B cell (primary cell): Measurements from ENCODE around the gene ATP8A2. TPM values are rescaled to one million over a fixed set of nuclear protein-coding genes. Genes with fewer than 3 reads are reported as not detected.

Experiments
- ATAC-seq: fragments of 200-7000 bp; cut with Tn5 transposase; one replicate; pipeline ENCODE4 v1.10.0; 2021; ENCODE audit warnings: low read depth, mild to moderate bottlenecking, moderate number of reproducible peaks, moderate library complexity
- CTCF ChIA-PET: fragments of 350-600 bp; sonication (Branson Sonifier 250); formaldehyde crosslinking; loops from one replicate; lab custom pipeline; 2021; ENCODE audit warnings: antibody characterized with exemption, inconsistent platforms; lab: Charles Lee
- POLR2A ChIA-PET: fragments of 350-600 bp; sonication (Branson Sonifier 250); formaldehyde crosslinking; loops from one replicate; lab custom pipeline; 2021; ENCODE audit warnings: antibody characterized with exemption; lab: Charles Lee
- DNase-seq: peaks from one replicate; pipeline ENCODE4 v3.0.0; 2013
- H2AFZ ChIP-seq: 2 replicates; pipeline ENCODE4 v1.6.1; 2012; ENCODE audit warnings: mild to moderate bottlenecking, low read depth, low read length; ENCODE audit not compliant: insufficient read depth, poor library complexity, severe bottlenecking
- H3K27ac ChIP-seq, 2 donors: 1 replicate in 1 of 2; 2 replicates in 1 of 2; pipeline ENCODE4 v1.5.1; 2012 to 2013; ENCODE audit warnings: low read length in 2 of 2, mild to moderate bottlenecking in 2 of 2, moderate library complexity in 1 of 2
- H3K27me3 ChIP-seq, 4 experiments: fragments of 200-600 bp in 1 of 4; sonication (generic) in 1 of 4; replicated peaks in 1 of 4; 1 replicate in 2 of 4; 2 replicates in 2 of 4; pipeline versions ENCODE4 v1.6.1 to v1.7.0; 2013 to 2016; ENCODE audit warnings: low read length in 3 of 4, mild to moderate bottlenecking in 2 of 4, mixed read lengths in 1 of 4, moderate library complexity in 1 of 4; ENCODE audit not compliant: insufficient read depth in 4 of 4, control insufficient read depth in 3 of 4; ENCODE audit errors: control extremely low read depth in 1 of 4
- H3K36me3 ChIP-seq, 2 experiments: replicated peaks in 1 of 2; 1 replicate in 1 of 2; 2 replicates in 1 of 2; pipeline versions ENCODE4 v1.6.1 to v1.7.1; 2013; ENCODE audit warnings: low read length in 1 of 2; ENCODE audit not compliant: insufficient read depth in 2 of 2, control insufficient read depth in 1 of 2; ENCODE audit errors: control extremely low read depth in 1 of 2, extremely low read depth in 1 of 2
- H3K4me1 ChIP-seq, 2 donors: fragments of 200-600 bp in 1 of 2; sonication (generic) in 1 of 2; 1 replicate in 1 of 2; 2 replicates in 1 of 2; pipeline versions ENCODE4 v1.5.1 to v1.6.1; 2013 to 2017; ENCODE audit warnings: low read length in 2 of 2; ENCODE audit not compliant: control insufficient read depth in 2 of 2, insufficient read depth in 2 of 2
- H3K4me2 ChIP-seq: replicated peaks from 2 replicates; pipeline ENCODE3; 2012; ENCODE audit warnings: mild to moderate bottlenecking, low read depth, low read length; ENCODE audit not compliant: poor library complexity, severe bottlenecking
- H3K4me3 ChIP-seq, 5 experiments: fragments of 200-600 bp in 1 of 5; sonication (generic) in 1 of 5; 1 replicate in 3 of 5; 2 replicates in 2 of 5; pipeline versions ENCODE4 v1.5.1 to v1.7.0; 2011 to 2016; ENCODE audit warnings: low read length in 4 of 5, mild to moderate bottlenecking in 4 of 5, low read depth in 2 of 5, control low read depth in 1 of 5, moderate library complexity in 1 of 5; ENCODE audit not compliant: insufficient read depth in 1 of 5; ENCODE audit errors: control extremely low read depth in 1 of 5, extremely low read depth in 1 of 5
- H3K79me2 ChIP-seq: fragments of 200-600 bp; sonication (generic); one replicate; pipeline ENCODE4 v1.6.0; 2016; ENCODE audit warnings: low read length; ENCODE audit not compliant: control insufficient read depth, insufficient read depth
- H3K9ac ChIP-seq: fragments of 200-600 bp; sonication (generic); 2 replicates; pipeline ENCODE4 v1.6.1; 2017; ENCODE audit warnings: mild to moderate bottlenecking, low read length, moderate library complexity
- H3K9me3 ChIP-seq, 3 donors: one replicate each; pipeline versions ENCODE4 v1.6.1 to v1.7.1; 2013; ENCODE audit warnings: low read length in 2 of 3; ENCODE audit not compliant: control insufficient read depth in 2 of 3, insufficient read depth in 1 of 3; ENCODE audit errors: control extremely low read depth in 1 of 3
- H4K20me1 ChIP-seq: 2 replicates; pipeline ENCODE4 v1.6.0; 2012; ENCODE audit warnings: mild to moderate bottlenecking, low read length; ENCODE audit not compliant: insufficient read depth, control insufficient read depth, poor library complexity, severe bottlenecking
- H3K27ac Mint-ChIP-seq: one replicate; pipeline ENCODE4 v1.8.0; 2021; ENCODE audit warnings: mixed read lengths
- H3K27me3 Mint-ChIP-seq: one replicate; pipeline ENCODE4 v1.8.0; 2021; ENCODE audit warnings: mixed read lengths
- H3K4me1 Mint-ChIP-seq: one replicate; pipeline ENCODE4 v1.8.0; 2021; ENCODE audit warnings: mixed read lengths
- H3K4me3 Mint-ChIP-seq: one replicate; pipeline ENCODE4 v1.8.0; 2021; ENCODE audit warnings: mixed read lengths
- H3K9me3 Mint-ChIP-seq: one replicate; pipeline ENCODE4 v1.8.0; 2022; ENCODE audit warnings: mixed read lengths; ENCODE audit not compliant: insufficient read depth
- EZH2 ChIP-seq: IDR thresholded peaks from 2 replicates; pipeline ENCODE4 v1.6.1; 2012; ENCODE audit warnings: borderline replicate concordance, low read depth, mild to moderate bottlenecking, moderate library complexity, low read length; ENCODE audit not compliant: insufficient read depth, poor library complexity, severe bottlenecking
- WGBS: methylation state at CpG from one replicate; pipeline ENCODE4 v1.1.5; 2013; ENCODE audit warnings: missing lambda C conversion rate; ENCODE audit not compliant: insufficient coverage; 5-methylcytosine and 5-hydroxymethylcytosine counted together
- intact Hi-C: fragments of 100-400 bp; cut with micrococcal nuclease; formaldehyde crosslinking; loops from one replicate; pipeline ENCODE4 v1.10.0; 2022
- polyA plus RNA-seq: library from polyadenylated mRNA; depleted of rRNA; stranded (reverse); fragments of >200 nt; gene quantifications from 2 replicates; pipeline ENCODE4 v1.2.3, GENCODE V29; 2012
- total RNA-seq, 2 donors: library from RNA; stranded (reverse); fragments of 120-200 nt in 1 of 2; gene quantifications; 1 replicate in 1 of 2; 2 replicates in 1 of 2; pipeline versions ENCODE4 v1.2.3 to v1.2.4, GENCODE V29; 2013 to 2022
- TF ChIP-seq, protein P1 (sequence below): fragments of 200-600 bp; IDR thresholded peaks from one replicate; pipeline ENCODE4 v1.8.0; 2022; ENCODE audit warnings: antibody characterized with exemption, mild to moderate bottlenecking

ATP8A2 gene
- total and polyA plus RNA-seq, 2 donors (not counting 1 experiment from before 2014, with no cell fraction given), result not detected

DNA sequence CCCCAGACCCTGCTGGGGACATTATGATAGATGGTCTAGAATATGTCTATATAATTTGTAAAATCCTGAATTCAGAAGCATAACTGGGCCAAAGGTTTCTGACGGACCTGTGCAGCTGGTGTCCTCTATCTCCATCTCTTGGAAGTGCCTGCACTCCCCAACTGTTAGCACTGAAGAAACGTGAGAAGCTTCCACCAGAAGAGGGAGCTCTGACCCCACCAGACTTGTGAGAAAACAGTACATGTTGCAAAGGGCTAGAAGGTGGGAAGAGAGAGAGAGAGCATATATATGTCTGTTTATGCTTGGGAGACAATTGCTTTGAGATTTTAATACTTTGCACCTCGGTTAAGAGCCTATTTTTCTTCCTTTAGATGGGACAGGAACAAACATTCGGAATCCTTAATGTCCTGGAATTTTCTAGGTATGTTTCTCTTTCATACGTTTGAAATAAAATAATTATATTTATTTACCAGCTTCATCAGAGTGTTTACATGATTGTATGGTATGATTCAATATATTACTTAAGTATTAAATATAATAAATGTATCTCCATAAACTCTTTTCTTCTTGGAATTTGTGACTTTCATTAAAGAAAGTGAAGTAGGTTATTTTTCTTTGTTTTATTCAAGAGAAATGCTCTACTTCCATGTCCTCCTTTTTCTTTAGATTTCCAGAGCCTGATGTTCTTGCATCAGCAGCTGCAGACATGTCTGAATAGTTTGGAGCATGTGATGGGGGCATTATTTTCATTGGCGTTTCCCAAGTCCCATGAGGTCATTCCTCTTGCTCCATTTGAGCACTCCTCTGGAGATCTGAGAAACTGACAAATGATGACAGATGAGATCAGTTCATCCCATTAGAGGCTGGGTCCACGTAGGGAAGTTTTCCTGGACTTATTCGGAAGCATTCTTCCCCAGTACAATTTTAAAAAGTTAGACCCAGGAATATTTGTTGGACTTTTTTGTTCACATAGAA, 202.9 kb downstream of the ATP8A2 start:
- WGBS, result 44% methylated on average over 2 of the region's 8 CpGs
- Mint-ChIP-seq H3K4me1 (no peaks in the 10 kb centered on the region), H3K27ac (no peak overlapping the region), H3K4me3 (no peak overlapping the region), H3K9me3 (no peaks in the 10 kb centered on the region), H3K27me3 (peaks cover 18% of the 10 kb centered on the region)
- DNase-seq (peak; percentile 68), ATAC-seq (peak; percentile 36)
- H3K27me3 ChIP-seq, result peaks cover 0 to 3% (median under 1%) of the 10 kb centered on the region in 4 experiments
- H3K4me1 ChIP-seq, result no peaks in the 10 kb centered on the region
- H3K27ac ChIP-seq, result no peak overlapping the region
- no peak overlapping the region for H3K4me2 ChIP-seq
- ChIA-PET CTCF (interaction anchor here (0.8 to 3.1 kb wide), 14 partner anchors 9 to 1355 kb away, joined by 3 to 24 read pairs (median 4); no protein-coding TSS in a partner anchor), POLR2A (no interaction called here)
- intact Hi-C loops, result no loop called here
- no peak overlapping the region for H2AFZ ChIP-seq
- no peaks in the 10 kb centered on the region for H3K9me3 ChIP-seq
- H4K20me1 ChIP-seq, result no peaks in the 10 kb centered on the region
- no peaks in the 10 kb centered on the region for H3K79me2 ChIP-seq
- no peaks in the 10 kb centered on the region for H3K36me3 ChIP-seq
- TF ChIP-seq, protein P1, sequence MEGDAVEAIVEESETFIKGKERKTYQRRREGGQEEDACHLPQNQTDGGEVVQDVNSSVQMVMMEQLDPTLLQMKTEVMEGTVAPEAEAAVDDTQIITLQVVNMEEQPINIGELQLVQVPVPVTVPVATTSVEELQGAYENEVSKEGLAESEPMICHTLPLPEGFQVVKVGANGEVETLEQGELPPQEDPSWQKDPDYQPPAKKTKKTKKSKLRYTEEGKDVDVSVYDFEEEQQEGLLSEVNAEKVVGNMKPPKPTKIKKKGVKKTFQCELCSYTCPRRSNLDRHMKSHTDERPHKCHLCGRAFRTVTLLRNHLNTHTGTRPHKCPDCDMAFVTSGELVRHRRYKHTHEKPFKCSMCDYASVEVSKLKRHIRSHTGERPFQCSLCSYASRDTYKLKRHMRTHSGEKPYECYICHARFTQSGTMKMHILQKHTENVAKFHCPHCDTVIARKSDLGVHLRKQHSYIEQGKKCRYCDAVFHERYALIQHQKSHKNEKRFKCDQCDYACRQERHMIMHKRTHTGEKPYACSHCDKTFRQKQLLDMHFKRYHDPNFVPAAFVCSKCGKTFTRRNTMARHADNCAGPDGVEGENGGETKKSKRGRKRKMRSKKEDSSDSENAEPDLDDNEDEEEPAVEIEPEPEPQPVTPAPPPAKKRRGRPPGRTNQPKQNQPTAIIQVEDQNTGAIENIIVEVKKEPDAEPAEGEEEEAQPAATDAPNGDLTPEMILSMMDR, result peak; percentile 77
- TF ChIP-seq EZH2, result no peak
- H3K4me3 ChIP-seq, result no peak overlapping the region
- no peak overlapping the region for H3K9ac ChIP-seq

DNA sequence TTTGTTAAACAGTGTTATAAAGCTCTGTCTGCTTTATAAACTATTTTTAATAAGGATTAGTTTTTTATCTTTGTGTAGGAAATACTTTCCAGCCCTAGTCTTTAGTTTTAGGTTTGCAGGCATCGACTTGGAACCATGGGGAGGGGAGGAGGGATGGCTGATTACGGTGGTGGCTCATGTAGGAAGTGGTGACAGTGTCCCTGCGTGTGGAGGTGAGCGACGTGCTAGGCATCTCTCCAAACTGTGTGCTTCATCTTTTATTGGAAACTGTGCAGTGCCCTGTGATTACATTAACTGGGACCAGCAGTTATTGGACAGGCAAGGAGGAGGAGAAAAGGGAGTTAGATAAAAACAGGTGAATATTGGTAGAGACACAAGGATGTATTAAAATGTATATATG, 203.8 kb downstream of the ATP8A2 start:
- Histone ChIP-seq H3K9me3 (no peaks in the 10 kb centered on the region), H3K4me3 (no peak overlapping the region), H3K79me2 (no peaks in the 10 kb centered on the region), H3K27me3 (peaks cover 0 to 3% (median under 1%) of the 10 kb centered on the region in 4 experiments), H2AFZ (no peak overlapping the region), H3K27ac (no peak overlapping the region), H3K4me1 (no peaks in the 10 kb centered on the region), H3K4me2 (no peak overlapping the region), H3K9ac (no peak overlapping the region), H4K20me1 (no peaks in the 10 kb centered on the region), H3K36me3 (no peaks in the 10 kb centered on the region)
- intact Hi-C loops, result no loop called here
- TF ChIP-seq, protein P1, result no peak
- TF ChIP-seq EZH2, result no peak
- CTCF ChIA-PET, result interaction anchor here (0.9 to 3.1 kb wide), 3 partner anchors 16 to 1121 kb away, joined by 3 to 9 read pairs (median 5); no protein-coding TSS in a partner anchor
- no peaks in the 10 kb centered on the region for H3K9me3 Mint-ChIP-seq
- POLR2A ChIA-PET, result no interaction called here
- DNase-seq (no peak), ATAC-seq (no peak)
- H3K27ac Mint-ChIP-seq, result no peak overlapping the region
- 56% methylated on average over 5 of the region's 5 CpGs for WGBS
- H3K4me1 Mint-ChIP-seq, result no peaks in the 10 kb centered on the region
- no peak overlapping the region for H3K4me3 Mint-ChIP-seq
- peaks cover 14% of the 10 kb centered on the region for H3K27me3 Mint-ChIP-seq
